Endothelial cell of umbilical vein (primary cell): Measurements from ENCODE around the gene MALRD1. TPM values are rescaled to one million over a fixed set of nuclear protein-coding genes. Genes with fewer than 3 reads are reported as not detected.

Experiments
- BruUV-seq: library from RNA; stranded (reverse); fragments of 400-500 nt; replicated peaks from 2 replicates; lab custom pipeline; 2021; lab: Mats Ljungman, UMichigan
- CTCF ChIA-PET: fragments of 300-600, 350-600 bp; sonication (Branson Sonifier 250); formaldehyde crosslinking; loops from one replicate; lab custom pipeline; 2021; ENCODE audit warnings: antibody characterized with exemption, inconsistent platforms; lab: Charles Lee
- POLR2A ChIA-PET: fragments of 300-600, 350-600 bp; sonication (Branson Sonifier 250); formaldehyde crosslinking; loops from one replicate; lab custom pipeline; 2021; ENCODE audit warnings: antibody characterized with exemption, inconsistent platforms; lab: Charles Lee
- DNase-seq: peaks from one replicate; pipeline ENCODE4 v3.0.0-alpha.2; 2011; ENCODE audit warnings: low read depth, low spot score
- FAIRE-seq: peaks from 2 replicates; lab custom pipeline; 2011; peaks lifted over from hg19 to GRCh38; lab: Jason Lieb, UNC
- H2AFZ ChIP-seq: 2 replicates; pipeline ENCODE4 v1.6.0; 2012; ENCODE audit warnings: low read depth, low read length, control low read depth, inconsistent platforms
- H3K27ac ChIP-seq: 2 replicates; pipeline ENCODE4 v1.5.1; 2011; ENCODE audit warnings: low read depth, mild to moderate bottlenecking, control low read depth, low read length, moderate library complexity; ENCODE audit not compliant: insufficient read depth
- H3K27me3 ChIP-seq, 2 experiments: 2 replicates each; pipeline versions ENCODE4 v1.6.0 to v1.6.1; 2011; ENCODE audit warnings: low read length in 2 of 2, mixed read lengths in 1 of 2; ENCODE audit not compliant: control insufficient read depth in 2 of 2, insufficient read depth in 2 of 2
- H3K36me3 ChIP-seq, 2 experiments: 2 replicates in 1 of 2; 3 replicates in 1 of 2; pipeline ENCODE4 v1.5.1; 2011; ENCODE audit warnings: low read length in 2 of 2, mild to moderate bottlenecking in 1 of 2, moderate library complexity in 1 of 2; ENCODE audit not compliant: control insufficient read depth in 2 of 2, insufficient read depth in 2 of 2; ENCODE audit errors: extremely low read depth in 1 of 2
- H3K4me1 ChIP-seq: 3 replicates; pipeline ENCODE4 v1.5.1; 2011; ENCODE audit warnings: mild to moderate bottlenecking, low read length; ENCODE audit not compliant: control insufficient read depth, insufficient read depth; ENCODE audit errors: extremely low read depth
- H3K4me2 ChIP-seq: 2 replicates; pipeline ENCODE4 v1.6.1; 2011; ENCODE audit warnings: low read length, control low read depth, mixed read lengths; ENCODE audit not compliant: insufficient read depth
- H3K4me3 ChIP-seq, 3 experiments: fragments of 200-600 bp in 1 of 3; sonication (generic), shearing (Covaris generic) in 1 of 3; replicated peaks in 1 of 3; 2 replicates each; pipeline ENCODE4 v1.5.1; 2011 to 2016; ENCODE audit warnings: control low read depth in 3 of 3, low read length in 3 of 3, mild to moderate bottlenecking in 2 of 3, inconsistent platforms in 1 of 3, low read depth in 1 of 3, moderate library complexity in 1 of 3; ENCODE audit not compliant: insufficient read depth in 1 of 3
- H3K79me2 ChIP-seq: 2 replicates; pipeline ENCODE4 v1.6.0; 2012; ENCODE audit warnings: low read length, inconsistent platforms; ENCODE audit not compliant: control insufficient read depth, insufficient read depth
- H3K9ac ChIP-seq: replicated peaks from 2 replicates; pipeline ENCODE3; 2011; ENCODE audit warnings: low read length, control low read depth; ENCODE audit not compliant: insufficient read depth; ENCODE audit errors: extremely low read depth
- H3K9me1 ChIP-seq: replicated peaks from 3 replicates; pipeline ENCODE4 v1.6.0; 2011; ENCODE audit warnings: mild to moderate bottlenecking, low read length; ENCODE audit not compliant: control insufficient read depth, insufficient read depth; ENCODE audit errors: extremely low read depth
- H3K9me3 ChIP-seq: replicated peaks from 2 replicates; pipeline ENCODE4 v1.5.1; 2012; ENCODE audit warnings: low read length, inconsistent platforms; ENCODE audit not compliant: control insufficient read depth, insufficient read depth
- H4K20me1 ChIP-seq: replicated peaks from 2 replicates; pipeline ENCODE3; 2011; ENCODE audit warnings: mild to moderate bottlenecking, low read length; ENCODE audit not compliant: control insufficient read depth, insufficient read depth; ENCODE audit errors: extremely low read depth
- CTCF ChIP-seq, 2 donors: IDR thresholded peaks; 1 replicate in 1 of 2; 2 replicates in 1 of 2; pipeline ENCODE4 v1.5.1; 2011; ENCODE audit warnings: low read length in 2 of 2, mild to moderate bottlenecking in 2 of 2, moderate library complexity in 2 of 2, control low read depth in 1 of 2, inconsistent platforms in 1 of 2, low read depth in 1 of 2; ENCODE audit not compliant: insufficient read depth in 1 of 2; ENCODE audit errors: extremely low read depth in 1 of 2
- EZH2 ChIP-seq: IDR thresholded peaks from 2 replicates; pipeline ENCODE4 v1.6.1; 2012; ENCODE audit warnings: borderline replicate concordance, low read depth, mild to moderate bottlenecking, moderate library complexity, low read length, inconsistent platforms; ENCODE audit not compliant: severe bottlenecking
- FOS ChIP-seq: IDR thresholded peaks from 2 replicates; pipeline ENCODE4 v1.6.1; 2011; ENCODE audit warnings: mild to moderate bottlenecking, low read length, moderate library complexity, borderline replicate concordance; ENCODE audit not compliant: insufficient read depth
- GATA2 ChIP-seq: IDR thresholded peaks from 2 replicates; pipeline ENCODE4 v1.7.0; 2011; ENCODE audit warnings: low read depth, mild to moderate bottlenecking, moderate library complexity, mixed read lengths, low read length; ENCODE audit not compliant: insufficient read length, insufficient read depth
- JUN ChIP-seq: IDR thresholded peaks from 2 replicates; pipeline ENCODE4 v1.6.1; 2011; ENCODE audit warnings: borderline replicate concordance, low read depth; ENCODE audit not compliant: insufficient read length, insufficient read depth
- MAX ChIP-seq: IDR thresholded peaks from 2 replicates; pipeline ENCODE4 v1.6.1; 2011; ENCODE audit not compliant: insufficient read depth, insufficient read length
- MYC ChIP-seq: IDR thresholded peaks from one replicate; pipeline ENCODE4 v1.6.1; 2011; ENCODE audit warnings: mild to moderate bottlenecking, low read depth, low read length
- POLR2A ChIP-seq: IDR thresholded peaks from 2 replicates; pipeline ENCODE4 v1.6.1; 2012; ENCODE audit warnings: low read depth, mild to moderate bottlenecking, control low read depth, low read length
- POLR2AphosphoS5 ChIP-seq: IDR thresholded peaks from 2 replicates; pipeline ENCODE4 v1.6.1; 2012; ENCODE audit warnings: low read depth, mild to moderate bottlenecking, control low read depth, low read length, moderate library complexity; ENCODE audit not compliant: insufficient read depth
- dilution Hi-C: fragments of 300-500 bp; cut with MboI; formaldehyde crosslinking; loops from one replicate; pipeline ENCODE4 v1.15.0; 2019; ENCODE audit warnings: low sequenced_read_pairs; ENCODE audit not compliant: extremely low pct_ligation_motif_present
- intact Hi-C: fragments of 100-400 bp; cut with micrococcal nuclease; formaldehyde crosslinking; loops from one replicate; pipeline ENCODE4 v1.10.0; 2022
- polyA plus RNA-seq, 4 experiments: library from polyadenylated mRNA; depleted of rRNA in 3 of 4; stranded (reverse) in 3 of 4; unstranded in 1 of 4; fragments of >200 nt; gene quantifications; 2 replicates each; pipeline versions ENCODE4 v1.2.1 to v1.2.3, GENCODE V29; 2011 to 2012; ENCODE audit warnings: missing spikeins in 1 of 4
- total RNA-seq: library from RNA; stranded (reverse); gene quantifications from 2 replicates; pipeline ENCODE4 v1.2.3, GENCODE V29; 2021

The MALRD1 gene
- total and polyA plus RNA-seq, 2 donors (not counting 3 experiments of a cell fraction or from before 2014, with no cell fraction given), result not detected

GRCh38 chr10:19705250-19705649 lies 656.6 kb downstream of the MALRD1 start:
- Histone ChIP-seq H3K27me3 (no peaks in the 10 kb centered on the region), H3K4me1 (no peaks in the 10 kb centered on the region), H3K9me1 (no peaks in the 10 kb centered on the region), H3K36me3 (no peaks in the 10 kb centered on the region), H2AFZ (no peak overlapping the region), H3K4me3 (no peak overlapping the region), H3K9me3 (no peaks in the 10 kb centered on the region), H3K9ac (no peak overlapping the region), H4K20me1 (no peaks in the 10 kb centered on the region), H3K4me2 (no peak overlapping the region), H3K79me2 (no peaks in the 10 kb centered on the region), H3K27ac (no peak overlapping the region)
- intact Hi-C loops, result no loop called here
- CTCF ChIA-PET, result no interaction called here
- no TSS peak for BruUV-seq
- DNase-seq (no peak), FAIRE-seq (no peak)
- dilution Hi-C loops, result no loop called here
- POLR2A ChIA-PET, result no interaction called here
- TF ChIP-seq FOS (no peak), POLR2AphosphoS5 (no peak), CTCF (IDR thresholded peaks at IDR 0.05; ENCODE audit: extremely low read depth in 1 of 2, insufficient read depth in 1 of 2, low read depth in 1 of 2, low read length in 2 of 2) (no peak), EZH2 (no peak), MYC (no peak), MAX (no peak), POLR2A (no peak), JUN (no peak), GATA2 (no peak)
